ENCODE data around the gene EFHC1.

EFHC1 gene

GRCh38 chr6:52555518-52556233 is 135.5 kb downstream of the EFHC1 start:
- no peak for DNase-seq (ENCODE audit: low read depth)

GRCh38 chr6:52557389-52558265 is 137.5 kb downstream of the EFHC1 start:
- DNase-seq (ENCODE audit: low read depth) = no peak

- DNase-seq (ENCODE audit: low read depth) = no peak
Measured at GRCh38 chr6:52558266-52559000, 138.3 kb downstream of the EFHC1 start.

- no peak for DNase-seq (ENCODE audit: low read depth)
Measured at GRCh38 chr6:52560462-52560861, 140.3 kb downstream of the EFHC1 start.

GRCh38 chr6:52562911-52563310 is 142.8 kb downstream of the EFHC1 start:
- DNase-seq (ENCODE audit: low read depth) = no peak

- no peak for DNase-seq (ENCODE audit: low read depth)
Measured at GRCh38 chr6:52564856-52565255, 144.7 kb downstream of the EFHC1 start.

GRCh38 chr6:52566201-52566600 is 146.1 kb downstream of the EFHC1 start:
- no peak for DNase-seq (ENCODE audit: low read depth)

GRCh38 chr6:52566853-52567279 is 146.7 kb downstream of the EFHC1 start:
- no peak for DNase-seq (ENCODE audit: low read depth)

GRCh38 chr6:52568320-52568719 is 148.2 kb downstream of the EFHC1 start:
- no peak for DNase-seq (ENCODE audit: low read depth)

GRCh38 chr6:52570291-52570700 is 150.2 kb downstream of the EFHC1 start:
- DNase-seq (ENCODE audit: low read depth) = no peak

- DNase-seq (ENCODE audit: low read depth) = no peak
Measured at GRCh38 chr6:52571099-52571755, 151.1 kb downstream of the EFHC1 start.

GRCh38 chr6:52572536-52572935 is 152.4 kb downstream of the EFHC1 start:
- DNase-seq (ENCODE audit: low read depth) = no peak

GRCh38 chr6:52573295-52573694 is 153.2 kb downstream of the EFHC1 start:
- DNase-seq (ENCODE audit: low read depth) = no peak

Measured in activated T-cell treated with anti-CD3 and anti-CD28 coated beads for 1 hour (primary cell).